ENCODE results near the gene PLA2G2A. TPM values are rescaled to one million over a fixed set of nuclear protein-coding genes. Genes with fewer than 3 reads are reported as not detected.

PLA2G2A gene
- total and polyA plus RNA-seq, 8 donors: 0.42 to 53.5 (median 8.9) TPM

DNA sequence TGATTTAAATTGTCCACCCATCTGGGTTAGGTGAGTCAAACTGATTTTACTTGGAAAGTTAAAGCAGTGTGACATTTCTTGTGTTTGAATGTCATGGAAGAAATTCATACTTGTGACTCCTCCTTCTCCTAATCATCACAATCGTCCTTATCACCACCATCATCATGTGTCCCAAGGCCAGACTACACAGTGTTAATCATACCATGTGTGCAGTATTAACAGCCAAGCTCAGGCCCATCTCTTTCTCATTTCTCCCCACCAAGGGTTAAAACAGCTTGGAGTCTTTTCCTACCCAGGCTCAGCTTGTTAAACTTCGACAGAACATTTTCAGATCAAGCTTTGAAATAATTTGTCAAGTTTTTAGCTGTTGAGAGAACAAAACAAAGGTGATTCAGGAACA lies 33.5 kb downstream of the PLA2G2A start:
- ATAC-seq: no peak
- no peak for DNase-seq
- no peak for FAIRE-seq
- WGBS, 2 donors: 2 to 13% methylated on average over 2 of the region's 2 CpGs
- Histone ChIP-seq H3K27me3 (no peaks in the 10 kb centered on the region), H3K9me3 (no peaks in the 10 kb centered on the region), H3K36me3 (no peaks in the 10 kb centered on the region), H3K4me1 (no peaks in the 10 kb centered on the region), H3K27ac (no peak overlapping the region), H3K4me3 (no peak overlapping the region)
- TF ChIP-seq, protein P1, sequence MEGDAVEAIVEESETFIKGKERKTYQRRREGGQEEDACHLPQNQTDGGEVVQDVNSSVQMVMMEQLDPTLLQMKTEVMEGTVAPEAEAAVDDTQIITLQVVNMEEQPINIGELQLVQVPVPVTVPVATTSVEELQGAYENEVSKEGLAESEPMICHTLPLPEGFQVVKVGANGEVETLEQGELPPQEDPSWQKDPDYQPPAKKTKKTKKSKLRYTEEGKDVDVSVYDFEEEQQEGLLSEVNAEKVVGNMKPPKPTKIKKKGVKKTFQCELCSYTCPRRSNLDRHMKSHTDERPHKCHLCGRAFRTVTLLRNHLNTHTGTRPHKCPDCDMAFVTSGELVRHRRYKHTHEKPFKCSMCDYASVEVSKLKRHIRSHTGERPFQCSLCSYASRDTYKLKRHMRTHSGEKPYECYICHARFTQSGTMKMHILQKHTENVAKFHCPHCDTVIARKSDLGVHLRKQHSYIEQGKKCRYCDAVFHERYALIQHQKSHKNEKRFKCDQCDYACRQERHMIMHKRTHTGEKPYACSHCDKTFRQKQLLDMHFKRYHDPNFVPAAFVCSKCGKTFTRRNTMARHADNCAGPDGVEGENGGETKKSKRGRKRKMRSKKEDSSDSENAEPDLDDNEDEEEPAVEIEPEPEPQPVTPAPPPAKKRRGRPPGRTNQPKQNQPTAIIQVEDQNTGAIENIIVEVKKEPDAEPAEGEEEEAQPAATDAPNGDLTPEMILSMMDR (IDR thresholded peaks at IDR 0.05): no peak
- intact Hi-C loops (cut with DNase I): no loop called here

DNA sequence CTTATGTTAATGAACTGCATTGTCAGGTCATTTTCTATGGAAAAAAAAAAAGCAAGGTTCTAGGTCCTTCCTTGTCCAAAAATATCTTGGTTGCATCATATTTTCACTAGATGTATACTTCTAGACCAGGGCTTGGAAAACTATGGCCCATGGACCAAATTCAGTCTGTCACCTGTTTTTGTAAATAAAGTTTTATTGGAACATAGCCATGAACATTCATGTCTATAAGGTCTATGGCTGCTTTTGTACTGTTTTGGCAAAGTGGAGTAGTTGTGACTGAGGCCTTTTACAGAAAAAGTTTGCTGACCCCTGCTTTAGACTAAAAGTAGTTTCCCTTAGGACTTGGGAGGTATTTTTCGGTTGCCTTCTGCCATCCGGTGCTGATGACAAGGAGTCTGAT lies 36.8 kb downstream of the PLA2G2A start:
- Histone ChIP-seq H3K4me1 (no peaks in the 10 kb centered on the region), H3K27ac (no peak overlapping the region), H3K4me3 (no peak overlapping the region), H3K36me3 (no peaks in the 10 kb centered on the region), H3K27me3 (no peaks in the 10 kb centered on the region), H3K9me3 (no peaks in the 10 kb centered on the region)
- DNase-seq (no peak), FAIRE-seq (no peak), ATAC-seq (no peak)
- intact Hi-C loops (cut with DNase I): no loop called here
- TF ChIP-seq, protein P1 (IDR thresholded peaks at IDR 0.05): no peak
- WGBS, 2 donors: 95 to 100% methylated on average over 2 of the region's 2 CpGs

DNA sequence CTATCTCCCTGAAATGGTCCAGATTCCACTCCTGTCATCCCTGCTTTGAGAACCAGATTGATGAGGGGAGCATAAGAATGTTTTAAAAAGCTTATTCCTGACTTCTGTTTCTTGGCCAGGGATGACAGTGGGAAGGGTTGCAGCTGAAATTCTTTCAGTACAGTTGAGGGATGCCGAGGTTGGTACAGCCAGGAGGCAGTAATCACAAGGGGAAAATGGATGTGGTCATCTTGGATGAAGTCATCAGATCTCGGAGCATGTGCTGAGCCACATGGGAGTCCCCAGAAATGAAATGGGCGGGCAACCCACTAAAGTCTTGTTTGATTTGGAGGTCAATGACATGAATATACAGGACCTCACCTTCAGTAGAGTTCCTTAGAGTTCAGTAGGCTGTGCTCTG lies 37.3 kb downstream of the PLA2G2A start:
- TF ChIP-seq, protein P1 (IDR thresholded peaks at IDR 0.05): no peak
- H3K27me3 ChIP-seq: no peaks in the 10 kb centered on the region
- intact Hi-C loops (cut with DNase I): no loop called here
- H3K9me3 ChIP-seq: no peaks in the 10 kb centered on the region
- no peak for ATAC-seq
- H3K27ac ChIP-seq: no peak overlapping the region
- H3K4me1 ChIP-seq: no peaks in the 10 kb centered on the region
- no peak for FAIRE-seq
- no peak for DNase-seq
- H3K36me3 ChIP-seq: no peaks in the 10 kb centered on the region
- H3K4me3 ChIP-seq: no peak overlapping the region
- 67 to 77% methylated on average over 3 of the region's 3 CpGs for WGBS, 2 donors

DNA sequence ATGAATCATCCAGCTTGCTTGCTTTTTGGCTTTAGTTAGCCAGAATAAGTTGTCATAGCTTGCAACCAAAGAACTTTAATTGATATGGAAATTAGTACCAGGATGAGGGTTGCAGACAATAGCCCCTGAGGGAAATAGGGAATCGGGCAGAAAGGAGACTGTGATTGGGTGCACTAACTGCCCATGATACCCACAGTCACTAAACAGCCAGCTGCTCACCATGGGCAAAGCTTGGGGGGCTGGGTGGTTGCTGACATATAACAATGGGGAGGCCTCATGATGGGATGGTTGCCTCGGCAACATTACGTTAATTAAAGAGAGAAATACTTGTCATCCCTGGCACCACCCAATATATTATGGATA lies 38.2 kb downstream of the PLA2G2A start:
- no peak overlapping the region for H3K4me3 ChIP-seq
- H3K27ac ChIP-seq: no peak overlapping the region
- H3K4me1 ChIP-seq: no peaks in the 10 kb centered on the region
- FAIRE-seq: no peak
- WGBS, 2 donors: 91 to 92% methylated on average over 3 of the region's 3 CpGs
- TF ChIP-seq, protein P1 (IDR thresholded peaks at IDR 0.05): no peak
- H3K9me3 ChIP-seq: no peaks in the 10 kb centered on the region
- DNase-seq: no peak
- H3K36me3 ChIP-seq: no peaks in the 10 kb centered on the region
- intact Hi-C loops (cut with DNase I): no loop called here
- H3K27me3 ChIP-seq: no peaks in the 10 kb centered on the region
- no peak for ATAC-seq

DNA sequence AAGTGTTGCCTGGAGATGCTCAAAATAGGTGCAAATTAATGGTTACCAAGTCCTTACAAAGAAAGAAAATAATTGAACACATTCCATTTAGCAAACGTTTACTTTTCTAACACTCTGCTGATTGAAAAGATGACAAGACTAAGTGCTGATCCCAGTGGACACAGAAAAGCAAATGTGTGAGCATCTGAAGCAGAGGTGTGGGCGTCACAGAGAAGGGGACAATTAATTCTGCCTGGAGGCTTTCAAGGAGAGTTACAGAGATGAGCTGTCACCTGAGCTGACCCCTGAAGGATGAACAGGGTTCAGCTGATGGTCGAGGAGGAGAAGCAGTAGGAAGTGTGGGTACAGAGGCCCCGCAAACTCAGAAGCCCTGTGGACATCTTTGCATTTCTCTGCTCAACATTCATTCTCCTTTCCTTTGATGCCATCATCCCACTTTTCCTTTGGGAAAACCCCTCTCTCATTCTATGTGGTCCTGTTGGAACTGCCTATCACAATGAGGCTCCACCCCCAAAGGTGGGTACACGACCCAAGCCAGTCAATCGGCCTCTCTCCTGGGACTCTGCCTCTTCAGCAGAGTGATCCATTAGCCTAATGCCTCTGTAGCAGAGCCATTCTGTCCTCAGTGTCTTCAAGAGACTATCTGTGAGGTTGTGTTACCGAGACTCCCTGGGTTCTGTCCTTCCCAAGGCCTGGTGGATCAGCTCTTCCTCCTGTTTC lies 38.8 kb downstream of the PLA2G2A start:
- H3K36me3 ChIP-seq: no peaks in the 10 kb centered on the region
- ATAC-seq: no peak
- no peaks in the 10 kb centered on the region for H3K9me3 ChIP-seq
- FAIRE-seq: no peak
- intact Hi-C loops (cut with DNase I): no loop called here
- TF ChIP-seq, protein P1 (IDR thresholded peaks at IDR 0.05): no peak
- no peak for DNase-seq
- H3K4me3 ChIP-seq: no peak overlapping the region
- WGBS, 2 donors: 54 to 59% methylated on average over 7 of the region's 7 CpGs
- H3K4me1 ChIP-seq: no peaks in the 10 kb centered on the region
- no peaks in the 10 kb centered on the region for H3K27me3 ChIP-seq
- H3K27ac ChIP-seq: no peak overlapping the region

Measured in pancreas (tissue), 10 donors.